ENCODE results near the gene CASQ1. TPM values are rescaled to one million over a fixed set of nuclear protein-coding genes. Genes with fewer than 3 reads are reported as not detected.

CASQ1 gene
- total and polyA plus RNA-seq, 9 of the 15 experiments (the other 6 are each of a cell fraction or from before 2014, with no cell fraction given), result not detected

GRCh38 chr1:160205242-160206035 is 15.1 kb downstream of the CASQ1 start, which contains the start of gene PEA15 (continued):
- TF ChIP-seq ZBTB40 (IDR thresholded peaks at IDR 0.05) (peak; percentile 63), ZBTB40 (CRISPR knock-in tag; IDR thresholded peaks at IDR 0.05) (no peak), ZNF655 (CRISPR knock-in tag; IDR thresholded peaks at IDR 0.05) (no peak), XRCC3 (IDR thresholded peaks at IDR 0.05) (no peak), ZNF23 (CRISPR knock-in tag; IDR thresholded peaks at IDR 0.05) (no peak), EP300 (IDR thresholded peaks at IDR 0.05; ENCODE audit: low read length) (no peak), MECOM (CRISPR knock-in tag; IDR thresholded peaks at IDR 0.05) (no peak), BRF2 (IDR thresholded peaks at IDR 0.05; ENCODE audit: borderline replicate concordance, insufficient read depth, insufficient read length) (no peak), ZNF197 (CRISPR knock-in tag; IDR thresholded peaks at IDR 0.05; ENCODE audit: low read depth) (no peak), SREBF1 (IDR thresholded peaks at IDR 0.05; ENCODE audit: borderline replicate concordance, low read depth, low read length) (no peak), NCOA1 (IDR thresholded peaks at IDR 0.05; ENCODE audit: low read depth) (no peak), ZNF780A (CRISPR knock-in tag; IDR thresholded peaks at IDR 0.05) (no peak), KDM1A (IDR thresholded peaks at IDR 0.05) (no peak), POLR2G (IDR thresholded peaks at IDR 0.05; ENCODE audit: low read depth, low read length) (peak; percentile 83), TBL1XR1 (IDR thresholded peaks at IDR 0.05; ENCODE audit: low read length in 2 of 2) (no peak), CCNT2 (IDR thresholded peaks at IDR 0.05; ENCODE audit: borderline replicate concordance, extremely low read depth, insufficient read length, low read depth, low read length) (peak; percentile 43), C11orf30 (IDR thresholded peaks at IDR 0.05; ENCODE audit: low read depth) (no peak)

All from K562 (cell line).